ENCODE data around the gene CEND1.

GRCh38 chr11:818396-819128 lies 28.7 kb upstream of the CEND1 start, which contains the start of gene PNPLA2:
- TF ChIP-seq, protein P1, sequence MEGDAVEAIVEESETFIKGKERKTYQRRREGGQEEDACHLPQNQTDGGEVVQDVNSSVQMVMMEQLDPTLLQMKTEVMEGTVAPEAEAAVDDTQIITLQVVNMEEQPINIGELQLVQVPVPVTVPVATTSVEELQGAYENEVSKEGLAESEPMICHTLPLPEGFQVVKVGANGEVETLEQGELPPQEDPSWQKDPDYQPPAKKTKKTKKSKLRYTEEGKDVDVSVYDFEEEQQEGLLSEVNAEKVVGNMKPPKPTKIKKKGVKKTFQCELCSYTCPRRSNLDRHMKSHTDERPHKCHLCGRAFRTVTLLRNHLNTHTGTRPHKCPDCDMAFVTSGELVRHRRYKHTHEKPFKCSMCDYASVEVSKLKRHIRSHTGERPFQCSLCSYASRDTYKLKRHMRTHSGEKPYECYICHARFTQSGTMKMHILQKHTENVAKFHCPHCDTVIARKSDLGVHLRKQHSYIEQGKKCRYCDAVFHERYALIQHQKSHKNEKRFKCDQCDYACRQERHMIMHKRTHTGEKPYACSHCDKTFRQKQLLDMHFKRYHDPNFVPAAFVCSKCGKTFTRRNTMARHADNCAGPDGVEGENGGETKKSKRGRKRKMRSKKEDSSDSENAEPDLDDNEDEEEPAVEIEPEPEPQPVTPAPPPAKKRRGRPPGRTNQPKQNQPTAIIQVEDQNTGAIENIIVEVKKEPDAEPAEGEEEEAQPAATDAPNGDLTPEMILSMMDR (IDR thresholded peaks at IDR 0.05; ENCODE audit: low read depth, low read length) = no peak
- TF ChIP-seq EZH2phosphoT487 (IDR thresholded peaks at IDR 0.05; ENCODE audit: low read depth) = no peak
